Keratinocyte (primary cell): ENCODE results near the gene ADIPOR2.

Experiments
- EZH2 ChIP-seq: IDR thresholded peaks from one replicate; pipeline ENCODE4 v1.6.1; 2012; ENCODE audit warnings: inconsistent platforms, mild to moderate bottlenecking, low read length, moderate library complexity
- TF ChIP-seq, protein P1 (sequence below), 3 experiments: IDR thresholded peaks in 1 of 3; conservative IDR thresholded peaks in 1 of 3; optimal IDR thresholded peaks in 1 of 3; 2 replicates in 2 of 3; 3 replicates in 1 of 3; pipeline versions ENCODE3 to v1.5.1; 2011; ENCODE audit warnings: low read length in 3 of 3, mild to moderate bottlenecking in 3 of 3, moderate library complexity in 2 of 3, control low read depth in 1 of 3, inconsistent platforms in 1 of 3; ENCODE audit not compliant: insufficient read depth in 2 of 3; ENCODE audit errors: extremely low read depth in 1 of 3

DNA sequence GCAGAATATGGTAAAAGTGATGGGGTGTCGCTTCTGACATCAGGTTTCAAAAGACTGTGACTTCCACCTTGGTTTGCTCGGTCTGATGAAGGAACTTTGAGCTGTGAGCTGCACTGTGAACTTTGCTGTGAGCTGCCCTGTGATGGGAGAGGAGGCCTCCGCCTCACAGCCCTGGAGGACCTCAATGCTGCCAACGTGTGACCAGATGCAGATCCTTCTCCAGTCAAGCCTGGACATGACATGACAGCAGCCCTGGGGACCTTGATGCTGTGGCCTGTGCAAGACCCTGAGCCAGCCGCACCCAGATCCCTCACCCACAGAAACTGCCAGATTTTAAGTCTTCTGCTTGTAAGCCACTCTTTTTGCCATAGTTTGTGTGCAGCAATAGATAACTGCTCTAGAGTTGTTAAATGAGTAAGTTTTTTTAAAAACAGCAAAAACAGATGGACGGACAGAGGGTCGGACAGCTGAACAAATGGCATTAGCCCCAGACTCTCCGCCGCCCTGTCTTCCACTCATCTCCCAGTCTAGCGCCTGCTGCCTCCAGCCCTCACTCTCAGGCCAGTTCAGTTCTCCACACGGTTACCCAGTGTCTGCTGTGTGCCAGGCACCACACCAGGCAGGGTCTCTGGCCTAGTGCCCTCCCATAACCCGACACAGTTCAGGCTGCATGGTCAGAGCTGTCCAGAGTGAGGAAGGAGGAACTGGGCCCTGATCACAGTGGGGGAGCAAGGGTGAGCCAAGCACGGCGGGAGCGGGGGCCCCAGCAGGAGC, 116.4 kb downstream of the ADIPOR2 start:
- TF ChIP-seq, protein P1, sequence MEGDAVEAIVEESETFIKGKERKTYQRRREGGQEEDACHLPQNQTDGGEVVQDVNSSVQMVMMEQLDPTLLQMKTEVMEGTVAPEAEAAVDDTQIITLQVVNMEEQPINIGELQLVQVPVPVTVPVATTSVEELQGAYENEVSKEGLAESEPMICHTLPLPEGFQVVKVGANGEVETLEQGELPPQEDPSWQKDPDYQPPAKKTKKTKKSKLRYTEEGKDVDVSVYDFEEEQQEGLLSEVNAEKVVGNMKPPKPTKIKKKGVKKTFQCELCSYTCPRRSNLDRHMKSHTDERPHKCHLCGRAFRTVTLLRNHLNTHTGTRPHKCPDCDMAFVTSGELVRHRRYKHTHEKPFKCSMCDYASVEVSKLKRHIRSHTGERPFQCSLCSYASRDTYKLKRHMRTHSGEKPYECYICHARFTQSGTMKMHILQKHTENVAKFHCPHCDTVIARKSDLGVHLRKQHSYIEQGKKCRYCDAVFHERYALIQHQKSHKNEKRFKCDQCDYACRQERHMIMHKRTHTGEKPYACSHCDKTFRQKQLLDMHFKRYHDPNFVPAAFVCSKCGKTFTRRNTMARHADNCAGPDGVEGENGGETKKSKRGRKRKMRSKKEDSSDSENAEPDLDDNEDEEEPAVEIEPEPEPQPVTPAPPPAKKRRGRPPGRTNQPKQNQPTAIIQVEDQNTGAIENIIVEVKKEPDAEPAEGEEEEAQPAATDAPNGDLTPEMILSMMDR (optimal IDR thresholded peaks at IDR 0.05 in 1 of 3, IDR thresholded peaks at IDR 0.05 in 1 of 3, conservative IDR thresholded peaks at IDR 0.05 in 1 of 3; ENCODE audit: extremely low read depth in 1 of 3, insufficient read depth in 2 of 3, low read length in 3 of 3), result no peak
- no peak for TF ChIP-seq EZH2
